HepG2 (cell line): ENCODE results near the gene ABCA13. TPM values are rescaled to one million over a fixed set of nuclear protein-coding genes. Genes with fewer than 3 reads are reported as not detected.

Experiments used
- ATAC-seq: fragments of 200-7000 bp; cut with Tn5 transposase; 3 replicates; pipeline ENCODE4 v1.9.1; 2020; ENCODE audit warnings: mild to moderate bottlenecking, moderate library complexity
- BruUV-seq: library from RNA; stranded (reverse); fragments of 400-500 nt; replicated peaks from 2 replicates; lab custom pipeline; 2021; lab: Mats Ljungman, UMichigan
- CTCF ChIA-PET: fragments of 300-600 bp; formaldehyde crosslinking; extraction: SDS; loops from one replicate; lab custom pipeline; 2021; ENCODE audit warnings: low total read pairs, inconsistent platforms, low intra/inter-chr PET ratio; lab: Yijun Ruan, JAX
- POLR2A ChIA-PET: fragments of 350-600 bp; sonication (Branson Sonifier 250); formaldehyde crosslinking; loops from one replicate; lab custom pipeline; 2020; ENCODE audit warnings: antibody characterized with exemption, inconsistent platforms; lab: Yijun Ruan, JAX
- DNase-seq: peaks from one replicate; pipeline ENCODE4 v3.0.0-alpha.2; 2015; ENCODE audit warnings: low spot score
- FAIRE-seq: peaks from 3 replicates; lab custom pipeline; 2011; peaks lifted over from hg19 to GRCh38; lab: Jason Lieb, UNC
- H2AFZ ChIP-seq: one replicate; pipeline ENCODE4 v1.6.1; 2011; ENCODE audit warnings: low read length, inconsistent platforms
- H3K27ac ChIP-seq: fragments of 300-600 bp; 3 replicates; pipeline ENCODE4 v1.8.0; 2011; ENCODE audit warnings: mixed run types, mild to moderate bottlenecking, mixed read lengths, low read length, inconsistent platforms; ENCODE audit not compliant: insufficient read depth; ENCODE audit errors: extremely low read length
- H3K27me3 ChIP-seq, 2 experiments: fragments of 200-600 bp in 1 of 2; 2 replicates in 1 of 2; 3 replicates in 1 of 2; pipeline versions ENCODE4 v1.6.0 to v1.8.0; 2011; ENCODE audit warnings: low read length in 2 of 2, mild to moderate bottlenecking in 2 of 2, moderate library complexity in 2 of 2, inconsistent platforms in 1 of 2; ENCODE audit not compliant: insufficient read depth in 2 of 2, control insufficient read depth in 1 of 2
- H3K36me3 ChIP-seq, 2 experiments: fragments of 200-600 bp in 1 of 2; replicated peaks in 1 of 2; 2 replicates in 1 of 2; 3 replicates in 1 of 2; pipeline versions ENCODE4 v1.5.1 to v1.8.0; 2011; ENCODE audit warnings: low read length in 2 of 2, inconsistent platforms in 1 of 2; ENCODE audit not compliant: insufficient read depth in 2 of 2, control insufficient read depth in 1 of 2
- H3K4me1 ChIP-seq: 2 replicates; pipeline ENCODE4 v1.5.1; 2012; ENCODE audit warnings: low read length, inconsistent platforms; ENCODE audit not compliant: insufficient read depth
- H3K4me2 ChIP-seq: 2 replicates; pipeline ENCODE4 v1.6.0; 2011; ENCODE audit warnings: low read depth, low read length, inconsistent platforms
- H3K4me3 ChIP-seq, 3 experiments: fragments of 200-600 bp in 1 of 3; sonication (generic), shearing (Covaris generic) in 1 of 3; replicated peaks in 1 of 3; 2 replicates each; pipeline ENCODE4 v1.5.1; 2011 to 2016; ENCODE audit warnings: low read length in 3 of 3, inconsistent platforms in 2 of 3, low read depth in 2 of 3, mild to moderate bottlenecking in 2 of 3, control low read depth in 1 of 3, mixed read lengths in 1 of 3; ENCODE audit not compliant: insufficient read depth in 1 of 3
- H3K79me2 ChIP-seq: one replicate; pipeline ENCODE4 v1.6.1; 2011; ENCODE audit warnings: low read length, inconsistent platforms; ENCODE audit not compliant: insufficient read depth
- H3K9ac ChIP-seq: 2 replicates; pipeline ENCODE4 v1.6.0; 2011; ENCODE audit warnings: mild to moderate bottlenecking, low read depth, low read length, inconsistent platforms; ENCODE audit not compliant: insufficient read depth
- H3K9me3 ChIP-seq: 2 replicates; pipeline ENCODE4 v1.5.1; 2012; ENCODE audit warnings: mild to moderate bottlenecking, low read length
- H4K20me1 ChIP-seq: 2 replicates; pipeline ENCODE4 v1.6.0; 2011; ENCODE audit warnings: inconsistent platforms, mild to moderate bottlenecking, low read length, moderate library complexity; ENCODE audit not compliant: insufficient read depth
- IRX3 ChIP-seq: sonication (generic); formaldehyde crosslinking; IDR thresholded peaks from 2 replicates; pipeline ENCODE4 v1.8.1; 2023; ENCODE audit warnings: mild to moderate bottlenecking, low read depth, missing genetic modification reagents, borderline replicate concordance
- KLF12 ChIP-seq: sonication (generic); formaldehyde crosslinking; IDR thresholded peaks from 2 replicates; pipeline ENCODE4 v1.4.0; 2020; ENCODE audit warnings: missing genetic modification reagents, borderline replicate concordance
- KLF13 ChIP-seq: sonication (generic); formaldehyde crosslinking; IDR thresholded peaks from 2 replicates; pipeline ENCODE4 v1.4.0; 2020; ENCODE audit warnings: mild to moderate bottlenecking, missing genetic modification reagents
- MAFK ChIP-seq, 2 experiments: IDR thresholded peaks in 1 of 2; conservative IDR thresholded peaks in 1 of 2; 2 replicates each; pipeline ENCODE4 v1.6.1; 2011; ENCODE audit warnings: improper control_type of control experiment in 2 of 2, low read length in 2 of 2
- MED13 ChIP-seq: sonication (generic); formaldehyde crosslinking; IDR thresholded peaks from 2 replicates; pipeline ENCODE4 v1.5.0; 2020; ENCODE audit warnings: missing genetic modification reagents
- MEIS1 ChIP-seq: sonication (generic); formaldehyde crosslinking; IDR thresholded peaks from 2 replicates; pipeline ENCODE4 v1.9.0; 2021; ENCODE audit warnings: mild to moderate bottlenecking, missing genetic modification reagents, moderate library complexity, borderline replicate concordance
- RFXANK ChIP-seq: IDR thresholded peaks from 2 replicates; pipeline ENCODE4 v1.6.1; 2016
- SPEN ChIP-seq: sonication (generic); formaldehyde crosslinking; IDR thresholded peaks from 2 replicates; pipeline ENCODE4 v1.5.1; 2020; ENCODE audit warnings: low read depth, mild to moderate bottlenecking, missing genetic modification reagents
- TGIF2 ChIP-seq: IDR thresholded peaks from 2 replicates; pipeline ENCODE4 v1.6.1; 2016; ENCODE audit warnings: control low read depth, missing compliant biosample characterization
- THAP11 ChIP-seq: IDR thresholded peaks from 2 replicates; pipeline ENCODE4 v1.6.1; 2016; ENCODE audit warnings: missing biosample characterization, missing genetic modification reagents
- ZNF382 ChIP-seq: sonication (generic); formaldehyde crosslinking; IDR thresholded peaks from 2 replicates; pipeline ENCODE4 v1.5.0; 2020; ENCODE audit warnings: missing genetic modification reagents, mild to moderate bottlenecking, borderline replicate concordance
- ZNF460 ChIP-seq: sonication (generic); formaldehyde crosslinking; IDR thresholded peaks from 2 replicates; pipeline ENCODE4 v1.5.1; 2020; ENCODE audit warnings: missing genetic modification reagents, mild to moderate bottlenecking, borderline replicate concordance
- ZNF724P ChIP-seq: sonication (generic); formaldehyde crosslinking; IDR thresholded peaks from 2 replicates; pipeline ENCODE4 v1.8.0; 2022; ENCODE audit warnings: missing genetic modification reagents, borderline replicate concordance
- ZNF781 ChIP-seq: sonication (generic); formaldehyde crosslinking; IDR thresholded peaks from 2 replicates; pipeline ENCODE4 v1.5.1; 2020; ENCODE audit warnings: borderline replicate concordance, mild to moderate bottlenecking, missing genetic modification reagents; ENCODE audit errors: not compliant biosample characterization
- WGBS: methylation state at CpG from one replicate; pipeline ENCODE4 v1.1.6; 2017; ENCODE audit warnings: low lambda C conversion rate; 5-methylcytosine and 5-hydroxymethylcytosine counted together
- in situ Hi-C: cut with HindIII; loops from 2 replicates; pipeline ENCODE4 v1.10.0; 2017; ENCODE audit warnings: low pct_unique_long_range_greater_than_20kb; ENCODE audit not compliant: extremely low pct_ligation_motif_present
- intact Hi-C: fragments of 100-400 bp; cut with micrococcal nuclease; formaldehyde crosslinking; loops from one replicate; pipeline ENCODE4 v1.10.0; 2022; ENCODE audit not compliant: unreplicated experiment
- polyA plus RNA-seq, 8 experiments: library from polyadenylated mRNA; depleted of rRNA in 3 of 8; stranded (reverse) in 7 of 8; unstranded in 1 of 8; fragments of >200 nt; fragmentation: Illumina TruSeq in 4 of 8; extraction: Trizol in 4 of 8; gene quantifications; 2 replicates each; pipeline versions ENCODE4 v1.2.1 to v1.2.3, GENCODE V29; 2011 to 2016; ENCODE audit warnings: low read depth in 4 of 8, missing spikeins in 1 of 8, mixed read lengths in 1 of 8; ENCODE audit not compliant: insufficient read depth in 1 of 8
- total RNA-seq, 5 experiments: library from RNA; depleted of rRNA; stranded (reverse); fragments of >200 nt; fragmentation: Illumina TruSeq; extraction: Trizol; gene quantifications; 2 replicates each; pipeline ENCODE4 v1.2.3, GENCODE V29; 2016; ENCODE audit warnings: low read depth in 1 of 5
- TF ChIP-seq, protein P1 (sequence below): sonication (generic); formaldehyde crosslinking; IDR thresholded peaks from 2 replicates; pipeline ENCODE4 v1.4.0; 2020; ENCODE audit warnings: mild to moderate bottlenecking, missing genetic modification reagents
- TF ChIP-seq, protein P2 (sequence below): IDR thresholded peaks from 2 replicates; pipeline ENCODE4 v1.6.1; 2016; ENCODE audit warnings: mild to moderate bottlenecking
- TF ChIP-seq, protein P3 (sequence below): sonication (generic); formaldehyde crosslinking; IDR thresholded peaks from 2 replicates; pipeline ENCODE4 v1.4.0; 2020; ENCODE audit warnings: missing genetic modification reagents, borderline replicate concordance
- TF ChIP-seq, protein P4 (sequence below): sonication (generic); formaldehyde crosslinking; IDR thresholded peaks from 2 replicates; pipeline ENCODE4 v1.8.1; 2023; ENCODE audit warnings: mild to moderate bottlenecking, missing genetic modification reagents

ABCA13 gene
- total and polyA plus RNA-seq, 2 of the 13 experiments (the other 11 are each of a cell fraction or from before 2014, with no cell fraction given), result 0.03 TPM; not detected in 1

DNA sequence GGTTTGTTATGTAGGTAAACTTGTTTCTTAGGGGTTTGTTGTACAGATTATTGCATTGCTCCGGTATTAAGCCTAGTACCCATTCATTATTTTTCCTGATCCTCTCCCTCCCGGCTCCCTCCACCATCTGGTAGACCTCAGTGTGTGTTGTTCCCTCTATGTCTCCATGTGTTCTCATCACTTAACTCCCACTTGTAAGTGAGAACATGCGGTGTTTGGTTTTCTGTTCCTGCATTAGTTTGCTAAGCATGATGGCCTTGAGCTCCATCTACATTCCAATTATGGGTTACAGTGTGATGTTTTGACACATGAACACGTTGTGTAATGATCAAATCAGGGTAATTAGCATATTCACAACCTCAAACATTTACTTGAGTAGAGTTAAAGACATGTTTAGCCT, 237.5 kb downstream of the ABCA13 start:
- DNase-seq, result no peak
- ATAC-seq, result no peak
- Histone ChIP-seq H3K4me2 (no peak overlapping the region), H3K4me3 (no peak overlapping the region), H3K9me3 (no peaks in the 10 kb centered on the region), H4K20me1 (no peaks in the 10 kb centered on the region), H3K36me3 (no peaks in the 10 kb centered on the region), H3K27ac (no peak overlapping the region), H3K4me1 (no peaks in the 10 kb centered on the region), H3K27me3 (0 out of 5 replicates have a peak, but pooled peaks cover 1 to 2% of the 10 kb centered on the region in 2 experiments), H3K79me2 (no peaks in the 10 kb centered on the region), H3K9ac (no peak overlapping the region), H2AFZ (no peak overlapping the region)
- in situ Hi-C loops (no loop called here), intact Hi-C loops (no loop called here)
- WGBS, result 8% methylated on average over 4 of the region's 4 CpGs
- TF ChIP-seq, protein P1, sequence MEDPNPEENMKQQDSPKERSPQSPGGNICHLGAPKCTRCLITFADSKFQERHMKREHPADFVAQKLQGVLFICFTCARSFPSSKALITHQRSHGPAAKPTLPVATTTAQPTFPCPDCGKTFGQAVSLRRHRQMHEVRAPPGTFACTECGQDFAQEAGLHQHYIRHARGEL (CRISPR knock-in tag), result no peak
- TF ChIP-seq KLF13, result no peak
- TF ChIP-seq, protein P2, sequence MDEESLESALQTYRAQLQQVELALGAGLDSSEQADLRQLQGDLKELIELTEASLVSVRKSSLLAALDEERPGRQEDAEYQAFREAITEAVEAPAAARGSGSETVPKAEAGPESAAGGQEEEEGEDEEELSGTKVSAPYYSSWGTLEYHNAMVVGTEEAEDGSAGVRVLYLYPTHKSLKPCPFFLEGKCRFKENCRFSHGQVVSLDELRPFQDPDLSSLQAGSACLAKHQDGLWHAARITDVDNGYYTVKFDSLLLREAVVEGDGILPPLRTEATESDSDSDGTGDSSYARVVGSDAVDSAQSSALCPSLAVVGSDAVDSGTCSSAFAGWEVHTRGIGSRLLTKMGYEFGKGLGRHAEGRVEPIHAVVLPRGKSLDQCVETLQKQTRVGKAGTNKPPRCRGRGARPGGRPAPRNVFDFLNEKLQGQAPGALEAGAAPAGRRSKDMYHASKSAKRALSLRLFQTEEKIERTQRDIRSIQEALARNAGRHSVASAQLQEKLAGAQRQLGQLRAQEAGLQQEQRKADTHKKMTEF (CRISPR knock-in tag), result no peak
- TF ChIP-seq ZNF460 (CRISPR knock-in tag), result no peak
- no peak for TF ChIP-seq SPEN (CRISPR knock-in tag)
- no peak for TF ChIP-seq RFXANK (CRISPR knock-in tag)
- no peak for TF ChIP-seq ZNF724P (CRISPR knock-in tag)
- TF ChIP-seq ZNF781 (CRISPR knock-in tag), result no peak
- TF ChIP-seq THAP11 (CRISPR knock-in tag), result no peak
- TF ChIP-seq MED13 (CRISPR knock-in tag), result no peak
- no peak for TF ChIP-seq MEIS1
- TF ChIP-seq ZNF382, result no peak
- no peak for TF ChIP-seq TGIF2
- no peak for TF ChIP-seq IRX3 (CRISPR knock-in tag)
- TF ChIP-seq, protein P3, sequence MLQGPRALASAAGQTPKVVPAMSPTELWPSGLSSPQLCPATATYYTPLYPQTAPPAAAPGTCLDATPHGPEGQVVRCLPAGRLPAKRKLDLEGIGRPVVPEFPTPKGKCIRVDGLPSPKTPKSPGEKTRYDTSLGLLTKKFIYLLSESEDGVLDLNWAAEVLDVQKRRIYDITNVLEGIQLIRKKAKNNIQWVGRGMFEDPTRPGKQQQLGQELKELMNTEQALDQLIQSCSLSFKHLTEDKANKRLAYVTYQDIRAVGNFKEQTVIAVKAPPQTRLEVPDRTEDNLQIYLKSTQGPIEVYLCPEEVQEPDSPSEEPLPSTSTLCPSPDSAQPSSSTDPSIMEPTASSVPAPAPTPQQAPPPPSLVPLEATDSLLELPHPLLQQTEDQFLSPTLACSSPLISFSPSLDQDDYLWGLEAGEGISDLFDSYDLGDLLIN (CRISPR knock-in tag), result no peak
- no peak for TF ChIP-seq MAFK (conservative IDR thresholded peaks at IDR 0.05 in 1 of 2, IDR thresholded peaks at IDR 0.05 in 1 of 2; ENCODE audit: low read length in 2 of 2)
- TF ChIP-seq, protein P4, sequence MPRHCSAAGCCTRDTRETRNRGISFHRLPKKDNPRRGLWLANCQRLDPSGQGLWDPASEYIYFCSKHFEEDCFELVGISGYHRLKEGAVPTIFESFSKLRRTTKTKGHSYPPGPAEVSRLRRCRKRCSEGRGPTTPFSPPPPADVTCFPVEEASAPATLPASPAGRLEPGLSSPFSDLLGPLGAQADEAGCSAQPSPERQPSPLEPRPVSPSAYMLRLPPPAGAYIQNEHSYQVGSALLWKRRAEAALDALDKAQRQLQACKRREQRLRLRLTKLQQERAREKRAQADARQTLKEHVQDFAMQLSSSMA, result no peak
- TF ChIP-seq KLF12 (CRISPR knock-in tag), result no peak
- CTCF ChIA-PET, result no interaction called here
- FAIRE-seq, result no peak
- no TSS peak for BruUV-seq
- POLR2A ChIA-PET, result no interaction called here
